DOHH2 (cell line): ENCODE results near the gene CCNI.

Experiments used
- H3F3A ChIP-seq: fragments of 200-600 bp; sonication (generic), shearing (Covaris generic); 2 replicates; pipeline ENCODE4 v1.6.0; 2016; ENCODE audit warnings: antibody characterized with exemption, mild to moderate bottlenecking; ENCODE audit not compliant: control insufficient read depth, insufficient read depth
- H3K27ac ChIP-seq: fragments of 200-600 bp; sonication (generic); 2 replicates; pipeline ENCODE4 v1.5.1; 2014; ENCODE audit warnings: low read depth, mild to moderate bottlenecking, low read length, moderate library complexity
- H3K27me3 ChIP-seq: fragments of 200-600 bp; sonication (generic); 2 replicates; pipeline ENCODE4 v1.6.1; 2014; ENCODE audit warnings: mild to moderate bottlenecking, low read length, mixed read lengths; ENCODE audit not compliant: control insufficient read depth
- H3K36me3 ChIP-seq: fragments of 200-600 bp; sonication (generic); 2 replicates; pipeline ENCODE4 v1.6.1; 2014; ENCODE audit warnings: mild to moderate bottlenecking, low read length, moderate library complexity, mixed read lengths; ENCODE audit not compliant: control insufficient read depth
- H3K4me1 ChIP-seq: fragments of 200-600 bp; sonication (generic); 2 replicates; pipeline ENCODE4 v1.6.1; 2014; ENCODE audit warnings: mild to moderate bottlenecking, low read length, mixed read lengths; ENCODE audit not compliant: control insufficient read depth
- H3K4me2 ChIP-seq: fragments of 200-600 bp; sonication (generic); 2 replicates; pipeline ENCODE4 v1.6.0; 2014; ENCODE audit warnings: mild to moderate bottlenecking, low read length, moderate library complexity
- H3K4me3 ChIP-seq: fragments of 200-600 bp; sonication (generic); 2 replicates; pipeline ENCODE4 v1.5.1; 2014; ENCODE audit warnings: mild to moderate bottlenecking, low read length, mixed read lengths
- H3K79me2 ChIP-seq: fragments of 200-600 bp; sonication (generic); 2 replicates; pipeline ENCODE4 v1.6.1; 2014; ENCODE audit warnings: mild to moderate bottlenecking, low read length, mixed read lengths; ENCODE audit not compliant: control insufficient read depth
- H3K9me2 ChIP-seq: fragments of 200-600 bp; sonication (generic); replicated peaks from 2 replicates; pipeline ENCODE4 v1.6.1; 2014; ENCODE audit warnings: mild to moderate bottlenecking, low read length, mixed read lengths; ENCODE audit not compliant: control insufficient read depth
- H3K9me3 ChIP-seq: fragments of 200-600 bp; sonication (generic); 2 replicates; pipeline ENCODE4 v1.6.1; 2014; ENCODE audit warnings: antibody characterized with exemption, low read length, mixed read lengths; ENCODE audit not compliant: control insufficient read depth, insufficient read depth
- H4K20me1 ChIP-seq: fragments of 200-600 bp; sonication (generic); 2 replicates; pipeline ENCODE4 v1.6.0; 2014; ENCODE audit warnings: low read depth, mild to moderate bottlenecking, antibody characterized with exemption, low read length, moderate library complexity; ENCODE audit not compliant: control insufficient read depth, insufficient read depth
- EZH2phosphoT487 ChIP-seq: fragments of 200-600 bp; sonication (generic); IDR thresholded peaks from 2 replicates; pipeline ENCODE4 v1.6.1; 2017; ENCODE audit warnings: borderline replicate concordance, mild to moderate bottlenecking, antibody characterized with exemption, low read length, moderate library complexity, mixed read lengths
- TF ChIP-seq, protein P1 (sequence below): fragments of 200-600 bp; sonication (generic); IDR thresholded peaks from one replicate; pipeline ENCODE4 v1.5.1; 2014; ENCODE audit warnings: antibody characterized with exemption, mild to moderate bottlenecking, low read depth, low read length; ENCODE audit not compliant: poor library complexity, severe bottlenecking

Gene CCNI

DNA sequence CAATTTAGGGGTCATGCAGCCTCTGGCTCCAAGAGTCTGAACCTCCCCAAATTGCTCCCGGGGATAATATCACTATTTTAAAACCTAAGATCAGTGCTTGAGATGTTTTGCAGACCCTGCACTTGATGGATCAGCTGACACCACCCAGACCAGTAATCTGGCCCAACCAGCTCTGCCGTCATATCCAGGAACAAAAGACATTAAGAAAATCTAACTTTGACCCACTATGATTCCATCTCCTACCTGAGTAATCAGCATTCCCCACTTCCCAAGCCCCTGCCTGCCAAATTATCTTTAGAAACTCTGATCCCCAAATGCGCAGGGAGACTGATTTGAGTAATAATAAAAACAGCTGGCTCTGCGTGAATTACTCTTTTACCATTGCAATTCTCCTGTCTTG, 46.9 kb upstream of the CCNI start:
- no peaks in the 10 kb centered on the region for H3K79me2 ChIP-seq
- H3K9me3 ChIP-seq: no peaks in the 10 kb centered on the region; the same call in 1 of the 2 replicates
- no peak overlapping the region for H3K4me2 ChIP-seq
- no peaks in the 10 kb centered on the region for H3K27me3 ChIP-seq
- H3K36me3 ChIP-seq: no peaks in the 10 kb centered on the region
- H4K20me1 ChIP-seq: no peaks in the 10 kb centered on the region
- no peak overlapping the region for H3K27ac ChIP-seq
- peaks cover 7% of the 10 kb centered on the region for H3F3A ChIP-seq
- no peaks in the 10 kb centered on the region for H3K9me2 ChIP-seq
- TF ChIP-seq, protein P1, sequence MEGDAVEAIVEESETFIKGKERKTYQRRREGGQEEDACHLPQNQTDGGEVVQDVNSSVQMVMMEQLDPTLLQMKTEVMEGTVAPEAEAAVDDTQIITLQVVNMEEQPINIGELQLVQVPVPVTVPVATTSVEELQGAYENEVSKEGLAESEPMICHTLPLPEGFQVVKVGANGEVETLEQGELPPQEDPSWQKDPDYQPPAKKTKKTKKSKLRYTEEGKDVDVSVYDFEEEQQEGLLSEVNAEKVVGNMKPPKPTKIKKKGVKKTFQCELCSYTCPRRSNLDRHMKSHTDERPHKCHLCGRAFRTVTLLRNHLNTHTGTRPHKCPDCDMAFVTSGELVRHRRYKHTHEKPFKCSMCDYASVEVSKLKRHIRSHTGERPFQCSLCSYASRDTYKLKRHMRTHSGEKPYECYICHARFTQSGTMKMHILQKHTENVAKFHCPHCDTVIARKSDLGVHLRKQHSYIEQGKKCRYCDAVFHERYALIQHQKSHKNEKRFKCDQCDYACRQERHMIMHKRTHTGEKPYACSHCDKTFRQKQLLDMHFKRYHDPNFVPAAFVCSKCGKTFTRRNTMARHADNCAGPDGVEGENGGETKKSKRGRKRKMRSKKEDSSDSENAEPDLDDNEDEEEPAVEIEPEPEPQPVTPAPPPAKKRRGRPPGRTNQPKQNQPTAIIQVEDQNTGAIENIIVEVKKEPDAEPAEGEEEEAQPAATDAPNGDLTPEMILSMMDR: no peak
- no peak for TF ChIP-seq EZH2phosphoT487
- peaks cover 50% of the 10 kb centered on the region for H3K4me1 ChIP-seq
- H3K4me3 ChIP-seq: no peak overlapping the region

DNA sequence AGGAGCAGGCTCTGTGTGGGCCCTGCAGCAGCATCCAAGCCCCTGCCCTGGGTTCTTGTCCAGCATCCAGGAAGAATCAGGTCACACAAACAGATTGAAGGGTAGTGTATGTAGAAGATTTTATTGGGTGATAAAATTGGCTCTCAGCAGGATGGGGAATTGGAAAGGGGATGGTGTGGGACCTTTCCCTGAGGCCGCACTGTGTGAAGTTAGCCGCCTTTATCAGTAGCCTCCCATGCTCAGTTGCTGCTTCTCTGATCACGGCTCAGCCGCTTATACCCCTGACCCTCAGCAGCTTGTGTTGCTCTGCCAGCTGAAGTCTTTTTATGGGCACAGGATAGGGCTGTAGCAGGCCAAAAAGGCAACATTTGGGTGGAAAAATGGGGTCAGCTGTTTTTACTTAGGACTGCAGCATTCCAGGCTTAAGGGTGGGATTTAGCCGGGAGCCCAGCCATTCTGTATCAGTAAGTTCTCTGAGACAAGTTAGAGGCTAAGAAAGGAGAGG, 46.0 kb upstream of the CCNI start:
- TF ChIP-seq EZH2phosphoT487: no peak
- TF ChIP-seq, protein P1: no peak
- no peaks in the 10 kb centered on the region; the same call in 1 of the 2 replicates for H3K9me3 ChIP-seq
- H4K20me1 ChIP-seq: no peaks in the 10 kb centered on the region
- H3K27ac ChIP-seq: no peak overlapping the region
- H3K4me1 ChIP-seq: peaks cover 42% of the 10 kb centered on the region
- no peaks in the 10 kb centered on the region for H3K79me2 ChIP-seq
- H3K36me3 ChIP-seq: no peaks in the 10 kb centered on the region
- no peaks in the 10 kb centered on the region for H3K9me2 ChIP-seq
- peaks cover under 1% of the 10 kb centered on the region for H3F3A ChIP-seq
- no peak overlapping the region for H3K4me2 ChIP-seq
- no peak overlapping the region for H3K4me3 ChIP-seq
- H3K27me3 ChIP-seq: no peaks in the 10 kb centered on the region

DNA sequence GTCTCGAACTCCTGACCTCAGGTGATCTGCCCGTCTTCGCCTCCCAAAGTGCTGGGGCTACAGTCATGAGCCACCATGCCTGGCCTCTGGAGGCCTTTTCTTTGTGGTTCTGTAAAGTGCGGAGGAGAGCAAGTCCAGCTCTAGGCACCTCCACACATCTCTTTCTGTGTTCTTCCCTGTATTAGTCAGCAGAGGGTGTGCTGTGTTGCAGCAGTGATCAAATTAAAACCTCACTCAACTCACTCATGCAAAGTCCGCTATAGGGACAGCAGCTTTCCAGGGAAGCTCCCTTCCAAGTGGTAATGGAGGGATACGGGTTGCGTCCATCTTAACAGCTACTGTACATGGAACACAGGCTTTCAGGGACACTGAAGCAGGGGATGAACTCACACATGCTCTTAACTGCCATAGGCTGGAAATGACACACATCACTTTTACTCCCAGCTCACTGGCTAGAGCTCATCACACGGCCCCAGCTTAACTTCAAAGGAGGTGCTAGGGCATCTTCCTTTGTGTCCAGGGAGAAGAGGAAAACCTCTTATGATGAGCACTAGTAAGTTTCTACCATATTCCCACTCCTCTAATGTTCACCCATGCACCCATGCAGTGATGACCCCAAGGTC, 45.2 kb upstream of the CCNI start:
- Histone ChIP-seq H3K27ac (no peak overlapping the region), H3K9me3 (no peaks in the 10 kb centered on the region; the same call in 1 of the 2 replicates), H3F3A (no peaks in the 10 kb centered on the region), H3K4me2 (no peak overlapping the region), H3K4me3 (no peak overlapping the region), H3K9me2 (no peaks in the 10 kb centered on the region), H3K36me3 (no peaks in the 10 kb centered on the region), H3K79me2 (no peaks in the 10 kb centered on the region), H3K4me1 (peaks cover 35% of the 10 kb centered on the region), H4K20me1 (no peaks in the 10 kb centered on the region), H3K27me3 (no peaks in the 10 kb centered on the region)
- TF ChIP-seq EZH2phosphoT487: no peak
- TF ChIP-seq, protein P1: peak; percentile 28
